ENCODE data around the gene CACHD1.

- TF ChIP-seq CTCF (conservative IDR thresholded peaks at IDR 0.05; ENCODE audit: low read depth, low read length) (no peak), POLR2A (IDR thresholded peaks at IDR 0.05; ENCODE audit: low read depth, low read length) (no peak), CHD1 (IDR thresholded peaks at IDR 0.05; ENCODE audit: low read depth, low read length) (no peak), FOS (IDR thresholded peaks at IDR 0.05; ENCODE audit: low read depth, low read length) (no peak), SMC3 (IDR thresholded peaks at IDR 0.05; ENCODE audit: low read depth, low read length) (no peak), ELK1 (IDR thresholded peaks at IDR 0.05; ENCODE audit: borderline replicate concordance, low read depth, low read length) (no peak), RFX5 (IDR thresholded peaks at IDR 0.05; ENCODE audit: low read depth, low read length) (no peak), BHLHE40 (IDR thresholded peaks at IDR 0.05; ENCODE audit: low read depth, low read length) (no peak), MAFK (IDR thresholded peaks at IDR 0.05; ENCODE audit: low read depth, low read length) (no peak), RCOR1 (IDR thresholded peaks at IDR 0.05; ENCODE audit: insufficient replicate concordance, low read length) (no peak), RAD21 (IDR thresholded peaks at IDR 0.05; ENCODE audit: low read length) (no peak), USF2 (IDR thresholded peaks at IDR 0.05; ENCODE audit: low read depth, low read length) (no peak)
These were observed 104.4 kb downstream of the CACHD1 start for GRCh38 chr1:64574301-64574700.
